Measurements from ENCODE around the gene FILIP1.

Gene FILIP1, protein sequence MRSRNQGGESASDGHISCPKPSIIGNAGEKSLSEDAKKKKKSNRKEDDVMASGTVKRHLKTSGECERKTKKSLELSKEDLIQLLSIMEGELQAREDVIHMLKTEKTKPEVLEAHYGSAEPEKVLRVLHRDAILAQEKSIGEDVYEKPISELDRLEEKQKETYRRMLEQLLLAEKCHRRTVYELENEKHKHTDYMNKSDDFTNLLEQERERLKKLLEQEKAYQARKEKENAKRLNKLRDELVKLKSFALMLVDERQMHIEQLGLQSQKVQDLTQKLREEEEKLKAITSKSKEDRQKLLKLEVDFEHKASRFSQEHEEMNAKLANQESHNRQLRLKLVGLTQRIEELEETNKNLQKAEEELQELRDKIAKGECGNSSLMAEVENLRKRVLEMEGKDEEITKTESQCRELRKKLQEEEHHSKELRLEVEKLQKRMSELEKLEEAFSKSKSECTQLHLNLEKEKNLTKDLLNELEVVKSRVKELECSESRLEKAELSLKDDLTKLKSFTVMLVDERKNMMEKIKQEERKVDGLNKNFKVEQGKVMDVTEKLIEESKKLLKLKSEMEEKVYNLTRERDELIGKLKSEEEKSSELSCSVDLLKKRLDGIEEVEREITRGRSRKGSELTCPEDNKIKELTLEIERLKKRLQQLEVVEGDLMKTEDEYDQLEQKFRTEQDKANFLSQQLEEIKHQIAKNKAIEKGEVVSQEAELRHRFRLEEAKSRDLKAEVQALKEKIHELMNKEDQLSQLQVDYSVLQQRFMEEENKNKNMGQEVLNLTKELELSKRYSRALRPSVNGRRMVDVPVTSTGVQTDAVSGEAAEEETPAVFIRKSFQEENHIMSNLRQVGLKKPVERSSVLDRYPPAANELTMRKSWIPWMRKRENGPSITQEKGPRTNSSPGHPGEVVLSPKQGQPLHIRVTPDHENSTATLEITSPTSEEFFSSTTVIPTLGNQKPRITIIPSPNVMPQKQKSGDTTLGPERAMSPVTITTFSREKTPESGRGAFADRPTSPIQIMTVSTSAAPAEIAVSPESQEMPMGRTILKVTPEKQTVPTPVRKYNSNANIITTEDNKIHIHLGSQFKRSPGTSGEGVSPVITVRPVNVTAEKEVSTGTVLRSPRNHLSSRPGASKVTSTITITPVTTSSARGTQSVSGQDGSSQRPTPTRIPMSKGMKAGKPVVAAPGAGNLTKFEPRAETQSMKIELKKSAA (N-terminal part only)

DNA sequence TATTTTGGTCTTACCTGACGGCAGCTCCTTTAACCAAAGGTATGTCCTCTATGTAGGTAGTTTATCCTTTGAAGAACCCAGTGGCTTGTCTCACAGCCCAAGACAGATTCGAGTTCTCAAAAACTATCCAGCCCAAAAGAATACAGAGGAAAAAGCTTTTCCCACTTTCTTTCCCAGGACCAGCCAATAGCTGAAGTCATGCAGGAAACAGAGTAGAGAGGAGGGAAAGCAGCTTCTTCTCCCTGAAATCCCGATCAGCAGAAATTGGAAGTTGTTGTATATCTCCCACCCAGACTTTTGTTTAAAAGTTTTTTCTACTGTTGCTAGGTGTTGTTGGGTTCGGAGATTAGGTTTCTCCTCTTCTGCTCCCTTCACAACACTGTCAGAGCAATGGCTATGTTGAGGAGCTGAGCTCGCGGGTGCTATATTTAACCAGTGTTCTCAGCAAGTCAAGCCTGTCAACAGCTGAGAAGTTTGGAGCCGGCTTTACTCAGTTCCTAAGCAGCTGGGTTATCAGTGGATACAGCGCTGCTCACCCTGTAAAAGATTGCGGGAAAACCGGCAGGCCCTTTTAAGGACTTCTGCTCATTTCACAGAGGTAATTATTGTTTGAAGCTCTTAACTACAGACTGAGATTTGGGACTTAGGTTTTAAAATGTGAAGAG is at the start of gene FILIP1:
TSS of gene FILIP1 (minus strand) at position 401 of the 665 bp plus-strand sequence. CDS start 78,828 bp downstream, outside the sequence.
- DNase-seq: no peak

DNA sequence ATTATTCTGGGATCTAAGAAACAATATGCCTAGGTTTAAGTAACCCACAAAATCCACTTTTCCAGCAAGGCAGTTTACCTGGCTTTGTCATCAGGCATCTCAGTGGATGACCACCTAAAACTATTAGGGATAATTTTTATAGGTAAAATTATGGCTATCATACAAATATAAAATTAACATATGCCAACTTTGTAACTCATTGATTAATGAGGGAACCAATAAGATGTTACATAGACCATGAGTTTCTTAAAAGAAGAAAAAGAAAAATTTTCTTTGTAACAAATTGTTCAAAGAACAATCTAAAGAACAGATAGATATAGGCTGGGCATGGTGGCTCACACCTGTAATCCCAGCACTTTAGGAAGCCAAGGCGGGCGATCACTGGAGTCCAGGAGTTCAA is 49.7 kb upstream of the FILIP1 start:
- no peak for DNase-seq

DNA sequence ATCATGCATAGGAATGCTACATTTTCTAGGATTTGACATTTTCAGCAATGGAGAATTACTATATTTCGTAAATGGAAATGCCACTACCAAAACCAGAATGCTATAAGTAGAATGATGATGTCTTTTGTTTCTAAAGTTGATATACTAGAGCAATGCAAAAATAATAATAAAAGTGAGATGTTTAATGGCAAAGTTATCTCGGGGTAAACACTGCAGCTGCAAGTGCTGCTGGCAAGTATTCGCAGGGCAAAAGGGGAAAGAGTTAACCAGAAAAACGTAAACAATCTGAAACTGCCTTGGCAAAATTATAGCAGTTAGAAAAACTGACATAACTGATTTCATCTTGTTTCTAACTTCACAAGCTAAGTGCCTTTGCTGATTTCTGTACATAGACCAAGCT is 45.5 kb upstream of the FILIP1 start:
- DNase-seq: no peak

DNA sequence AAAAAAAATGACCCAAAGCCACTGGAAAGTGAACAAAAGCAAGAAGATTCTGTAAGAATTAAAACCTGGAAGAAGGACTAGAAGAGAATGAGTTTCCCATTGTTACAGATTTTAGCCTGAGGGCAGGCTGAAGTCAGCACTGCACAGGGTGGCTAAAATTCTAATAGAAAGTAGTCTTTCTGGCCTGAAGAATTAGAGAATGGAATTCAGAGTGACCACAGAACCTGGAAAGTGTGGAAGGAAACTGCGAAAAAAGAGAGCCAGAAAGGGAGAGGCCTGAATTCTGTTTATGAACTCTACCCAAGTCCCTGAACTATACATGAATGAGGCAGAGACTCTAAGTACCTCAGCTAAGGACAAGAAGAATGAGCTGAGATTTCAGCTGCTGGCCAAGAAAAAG is 38.9 kb upstream of the FILIP1 start:
- no peak for DNase-seq

DNA sequence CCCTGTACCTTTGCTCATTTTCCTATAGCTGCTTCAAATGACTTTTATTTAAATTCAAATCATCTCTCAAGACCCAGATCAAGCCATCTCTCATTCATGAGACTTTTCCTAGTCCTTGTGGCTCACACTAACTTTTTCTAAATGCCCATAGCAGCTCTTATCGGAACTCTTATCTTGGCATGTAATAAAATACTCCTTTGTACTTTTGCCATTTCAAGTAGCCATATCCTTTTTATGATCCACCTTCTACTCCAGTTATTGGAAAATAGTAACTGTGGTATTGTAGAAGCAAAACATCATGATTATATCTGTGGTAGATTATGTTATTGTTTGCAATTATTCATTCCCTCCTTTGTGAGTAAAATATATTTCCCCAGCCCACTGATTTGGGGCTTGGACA is 37.6 kb upstream of the FILIP1 start:
- DNase-seq: no peak

DNA sequence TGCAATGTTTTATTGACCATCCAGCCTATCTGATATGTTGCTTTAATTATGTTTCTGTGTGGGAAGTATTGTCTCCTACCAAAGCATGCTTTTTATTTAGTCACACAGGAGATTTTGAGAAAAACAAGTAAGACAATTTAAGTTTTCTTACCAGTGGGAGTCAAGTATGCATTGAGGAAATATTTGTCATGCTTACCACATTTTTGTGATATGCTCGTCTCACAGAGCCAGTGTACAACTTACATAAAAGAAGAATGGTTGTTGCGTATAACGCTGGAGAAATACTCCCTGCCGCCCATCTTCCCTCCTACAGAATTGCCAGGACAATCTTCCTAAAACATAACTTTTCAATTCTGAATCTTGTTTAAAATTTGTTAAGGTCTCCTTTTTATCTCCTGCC is 37.1 kb upstream of the FILIP1 start:
- no peak for DNase-seq

DNA sequence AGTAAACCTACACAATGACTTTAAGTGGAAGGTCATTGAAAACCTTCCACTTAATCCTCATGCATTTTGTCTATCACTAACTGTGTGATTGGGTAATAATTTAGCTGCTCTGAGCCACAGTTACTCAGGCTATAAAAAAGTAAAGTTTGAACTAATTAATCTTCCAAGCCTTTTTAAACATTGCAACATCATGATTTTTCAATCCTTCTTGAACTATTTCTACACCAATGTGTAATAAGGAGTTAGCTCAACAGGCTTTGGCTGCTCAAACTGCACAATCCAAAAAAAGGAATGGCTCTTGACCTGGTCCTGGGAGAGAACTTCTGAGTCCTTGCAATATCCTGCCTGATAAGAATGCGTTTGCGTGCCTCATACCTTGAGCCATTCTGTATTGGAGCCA is 34.8 kb upstream of the FILIP1 start:
- no peak for DNase-seq

DNA sequence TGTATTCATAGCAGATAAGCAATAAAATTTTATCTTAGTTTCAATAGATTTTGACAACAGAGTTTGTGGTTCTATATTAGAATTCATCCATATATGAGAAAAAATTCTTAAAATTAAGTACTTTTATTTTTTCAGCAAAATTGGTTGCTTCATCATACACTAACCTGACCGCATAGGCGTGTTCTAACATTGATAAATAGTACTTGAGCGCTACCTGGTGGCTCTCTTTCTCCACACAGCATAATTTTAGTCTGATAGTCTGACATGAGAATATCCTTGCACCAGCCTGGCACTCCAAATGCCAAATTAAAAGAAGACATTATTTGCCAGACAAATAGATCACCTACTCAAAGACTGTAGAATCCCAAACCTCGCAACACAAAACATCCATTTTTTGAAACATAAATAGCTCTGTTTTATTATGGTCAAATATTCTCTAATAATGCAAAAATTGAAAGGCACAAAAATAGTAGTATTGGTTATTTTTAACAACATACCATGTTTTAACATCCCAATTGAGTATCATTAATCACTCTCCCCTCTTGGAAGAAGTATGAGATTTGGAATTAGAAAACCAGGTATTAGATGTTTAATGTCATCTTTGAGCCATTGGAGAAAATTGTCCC is 33.0 kb upstream of the FILIP1 start:
- DNase-seq: peak; percentile 49 to 52

DNA sequence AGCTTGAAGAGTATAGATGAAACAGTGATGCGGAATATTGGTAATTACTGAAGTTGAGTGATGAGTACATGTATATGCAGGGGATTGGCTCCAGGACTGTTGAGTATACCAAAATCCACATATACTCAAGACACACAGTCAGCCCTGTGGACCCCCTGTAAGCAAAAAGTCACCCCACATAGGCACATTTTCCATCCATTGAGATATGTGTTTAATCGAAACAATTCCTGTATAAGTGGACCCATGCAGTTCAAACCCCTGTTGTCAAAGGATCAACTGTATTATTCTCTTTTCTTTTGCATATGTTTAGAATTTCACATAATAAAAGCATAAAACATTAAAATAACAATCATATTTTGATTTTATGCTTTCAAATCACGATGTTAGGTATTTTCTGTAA is 32.1 kb upstream of the FILIP1 start:
- DNase-seq: no peak

DNA sequence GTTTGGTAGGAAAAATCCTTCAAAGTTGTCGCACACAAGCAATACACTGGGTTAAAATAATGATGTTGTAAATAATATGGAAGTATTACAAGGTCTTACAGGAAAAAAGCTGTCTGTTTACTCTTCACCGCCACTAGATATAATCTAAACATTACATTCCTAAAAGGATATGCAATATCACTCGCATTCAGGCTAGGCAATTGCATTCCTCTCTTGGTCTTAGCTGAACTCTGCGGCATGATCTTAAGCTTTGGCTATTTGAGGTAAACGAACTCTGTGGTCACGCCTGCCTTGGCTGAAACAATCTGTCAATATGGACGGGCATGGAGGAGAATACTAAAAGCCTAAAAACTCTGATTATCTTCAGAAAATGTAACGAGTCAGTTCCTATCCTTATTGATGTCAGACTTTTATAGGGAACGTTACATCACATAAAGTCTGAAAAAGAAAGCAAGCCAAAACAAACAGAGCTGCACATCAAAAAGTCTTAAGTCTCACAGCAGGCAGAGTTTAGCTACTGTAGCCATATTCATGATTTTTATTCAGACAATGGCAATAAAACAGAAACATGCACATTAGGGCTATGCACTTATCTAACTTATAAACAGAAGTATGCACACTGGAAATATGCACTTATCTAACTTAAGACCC is 30.8 kb upstream of the FILIP1 start:
- DNase-seq: no peak

DNA sequence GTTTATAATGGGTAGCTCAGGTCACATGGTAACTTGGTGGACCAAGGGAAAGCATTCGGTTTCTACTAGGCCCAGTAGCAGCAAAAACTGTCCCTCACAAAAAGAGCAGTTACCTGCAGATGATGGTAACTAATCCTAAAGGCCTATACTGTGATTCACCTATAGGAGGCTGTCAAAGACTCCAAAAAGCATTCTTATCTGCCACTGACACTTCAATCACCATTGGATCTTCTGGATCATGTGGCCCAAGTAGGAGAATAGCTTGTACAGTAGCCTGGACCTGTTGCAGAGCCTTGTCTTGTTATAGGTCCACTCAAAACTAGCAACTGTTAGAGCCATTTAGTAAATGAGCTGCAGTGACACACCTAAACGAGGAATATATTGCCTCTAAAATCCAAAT is 23.2 kb upstream of the FILIP1 start:
- no peak for DNase-seq

DNA sequence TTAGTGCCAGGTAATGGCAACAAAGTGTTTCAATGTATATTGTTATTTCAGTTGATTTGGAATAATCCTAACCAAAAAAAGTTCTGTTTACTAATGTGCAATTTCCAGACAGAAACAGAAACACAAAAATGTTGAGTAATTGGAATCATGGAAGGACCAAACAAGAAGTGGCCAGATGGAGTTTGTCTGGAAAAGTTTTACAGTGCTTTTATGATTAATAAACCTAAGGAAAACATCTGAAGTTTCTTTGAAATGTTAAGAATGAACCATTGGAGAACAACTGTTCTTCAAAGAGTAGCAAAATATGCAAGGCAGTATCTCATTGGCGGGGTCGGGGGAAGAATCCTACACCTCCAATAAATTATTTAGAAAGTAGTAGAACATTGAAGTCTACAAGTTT is 19.0 kb upstream of the FILIP1 start:
- no peak for DNase-seq

DNA sequence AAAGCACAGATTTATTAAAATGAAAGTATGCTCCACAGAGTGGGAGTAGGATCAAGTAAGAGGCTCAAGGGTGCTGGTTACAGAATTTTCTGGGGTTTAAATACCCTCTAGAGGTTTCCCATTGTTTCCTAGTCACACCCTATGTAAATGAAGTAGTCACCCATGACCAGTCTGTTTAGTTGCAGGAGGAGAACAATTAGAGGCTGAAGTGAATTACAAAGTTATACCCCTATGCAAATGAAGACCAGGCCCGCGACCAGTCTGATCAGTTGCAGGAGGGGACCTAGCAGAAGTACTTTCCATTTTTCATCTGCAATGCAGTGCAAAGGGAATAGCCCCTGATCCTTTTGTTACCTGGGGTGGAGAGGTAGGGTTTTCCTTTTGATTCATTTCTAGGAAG is 11.8 kb upstream of the FILIP1 start:
- DNase-seq: no peak

DNA sequence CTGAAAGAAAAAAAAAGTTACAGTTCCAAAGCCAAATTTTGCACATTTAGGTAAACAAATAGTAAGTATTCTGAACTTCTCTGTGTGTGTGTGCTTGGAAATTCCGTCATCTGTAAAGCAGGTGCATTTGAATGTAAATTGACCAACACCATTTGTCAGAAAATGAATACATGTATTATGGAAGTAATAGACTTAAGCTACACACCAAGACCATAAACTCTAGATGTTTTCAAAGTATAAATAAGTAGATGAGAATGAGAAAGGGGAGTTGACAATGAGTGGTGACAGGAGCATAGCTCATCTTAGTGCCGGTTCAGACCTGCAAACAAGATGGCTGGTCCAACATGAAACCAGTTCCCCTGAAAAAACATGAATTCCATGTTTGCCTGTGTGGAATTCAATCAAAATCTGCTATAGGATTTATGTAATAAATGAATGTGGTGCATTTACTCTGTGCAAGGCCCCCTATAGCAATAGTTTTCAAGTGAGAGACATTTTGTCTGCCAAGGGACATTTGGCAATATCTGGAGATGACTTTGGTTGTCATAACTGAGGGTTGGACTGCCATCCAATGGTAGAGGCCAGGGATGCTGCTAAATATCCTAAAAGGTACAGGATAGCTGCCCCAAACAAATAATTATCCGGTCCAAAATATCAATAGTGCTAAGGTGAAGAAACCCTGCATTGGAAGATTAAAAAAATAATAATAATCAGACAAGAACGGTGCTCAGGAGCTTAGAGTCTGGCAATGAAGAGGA is 11.0 kb upstream of the FILIP1 start:
- no peak for DNase-seq

DNA sequence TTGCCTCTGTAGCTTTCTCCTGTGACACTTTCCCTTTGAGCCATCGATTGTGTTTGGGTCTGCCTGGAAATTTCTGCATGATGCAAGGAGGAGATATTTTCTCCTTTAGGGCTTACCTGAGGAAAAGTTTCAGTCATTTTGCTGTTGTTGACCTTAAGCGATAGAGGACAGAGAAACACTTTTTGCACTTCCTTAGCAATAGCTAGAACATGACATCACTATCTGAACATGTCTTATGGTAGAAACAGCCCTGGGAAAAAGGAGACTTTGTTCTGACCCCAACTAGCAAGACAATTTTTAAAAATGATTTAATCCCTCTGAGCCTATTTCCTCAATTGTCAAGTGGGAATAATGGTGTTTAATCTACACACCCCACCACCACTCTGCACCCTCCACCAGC is 9.7 kb upstream of the FILIP1 start:
- DNase-seq: no peak

DNA sequence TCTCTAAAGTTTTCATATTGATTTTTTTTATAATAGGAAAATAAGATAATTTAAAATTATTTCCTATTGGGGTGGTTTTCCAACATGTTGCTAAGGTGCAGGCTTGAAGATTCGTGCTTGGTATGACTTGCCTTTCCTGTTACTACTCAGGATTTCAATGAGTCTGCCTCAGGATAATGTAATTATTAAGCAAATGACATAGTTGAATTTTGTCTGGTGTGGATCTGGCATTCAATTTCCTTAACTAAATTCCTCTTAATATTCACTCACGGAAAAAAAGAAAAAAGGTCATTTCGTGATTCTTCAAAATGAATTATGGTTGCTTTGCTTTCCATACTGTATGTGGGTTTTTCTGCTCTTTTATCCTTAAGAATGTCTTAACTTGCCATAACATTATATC is 9.3 kb upstream of the FILIP1 start:
- no peak for DNase-seq

DNA sequence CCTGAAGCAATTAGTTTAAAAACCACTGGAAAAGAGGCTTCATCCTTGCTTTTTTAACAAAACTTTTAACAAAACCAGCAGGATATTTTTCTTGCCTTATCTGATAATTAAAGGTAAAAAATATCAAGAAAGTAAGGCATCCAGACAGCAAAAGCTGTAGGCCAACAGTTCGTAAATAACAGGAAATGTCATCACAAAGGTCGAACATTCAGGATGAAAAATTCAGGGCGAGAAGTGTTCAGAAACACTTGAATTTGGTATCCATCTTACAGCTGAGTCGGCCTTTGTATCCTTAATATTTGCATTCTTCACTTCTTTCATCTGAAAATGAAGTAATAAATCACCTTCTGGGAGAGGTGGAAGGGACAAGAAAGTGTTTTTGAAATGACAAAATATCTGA is 8.2 kb upstream of the FILIP1 start:
- DNase-seq: no peak

DNA sequence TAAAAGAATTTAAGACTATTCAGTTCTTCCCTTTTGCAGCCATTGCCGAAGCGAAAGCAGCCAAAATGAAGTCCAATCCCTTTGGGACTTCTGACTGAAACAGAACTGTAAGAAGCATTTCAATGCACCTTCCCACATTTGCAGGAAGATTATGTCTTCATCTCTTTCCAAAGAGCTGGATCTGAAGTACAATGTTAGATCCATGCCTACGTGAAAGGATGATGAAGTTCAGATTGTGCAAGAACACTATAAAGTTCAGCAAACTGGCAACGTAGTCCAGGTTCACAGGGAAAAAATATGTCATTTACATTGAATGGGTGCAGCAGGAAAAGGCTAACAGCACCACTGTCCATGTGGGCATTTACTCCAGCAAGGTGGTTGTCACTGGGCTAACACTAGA is 6.0 kb upstream of the FILIP1 start:
- DNase-seq: no peak

DNA sequence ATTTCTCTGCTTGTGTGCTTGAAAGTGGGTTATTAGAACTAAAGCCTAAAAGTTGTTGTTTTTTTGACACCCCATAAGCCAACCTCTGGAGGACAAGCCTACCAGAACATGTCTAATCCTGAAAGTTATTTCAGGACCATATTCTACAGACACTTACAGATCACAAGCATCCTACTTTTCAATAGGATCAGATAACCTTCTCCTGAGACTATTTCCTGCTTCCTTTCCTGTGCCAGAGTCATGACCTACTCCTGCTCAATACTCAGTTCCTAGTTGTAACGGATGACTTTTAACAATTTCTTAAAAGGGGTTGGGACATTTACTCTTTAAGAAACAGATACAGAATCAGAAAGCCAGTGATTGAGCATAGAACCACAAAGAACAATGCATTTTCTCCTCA is 5.3 kb upstream of the FILIP1 start:
- no peak for DNase-seq

DNA sequence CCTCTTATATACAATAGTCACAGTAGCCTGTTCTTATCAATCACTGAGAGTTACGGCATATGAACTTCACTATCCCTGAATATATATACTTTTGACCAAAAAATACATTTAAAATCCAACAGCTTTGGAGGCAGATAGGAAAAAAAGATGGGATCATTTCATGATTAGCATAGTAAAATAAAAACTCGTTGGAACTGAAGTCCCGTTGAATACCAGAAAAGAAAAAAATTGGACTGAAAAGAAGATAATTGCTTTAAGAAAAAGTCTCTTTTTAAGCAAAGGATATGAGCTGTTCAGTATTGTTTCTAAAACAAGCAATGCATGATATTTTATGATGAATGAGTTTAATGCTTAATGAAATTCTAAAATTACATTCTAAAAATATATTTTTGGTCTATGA is 4.4 kb upstream of the FILIP1 start:
- no peak for DNase-seq

DNA sequence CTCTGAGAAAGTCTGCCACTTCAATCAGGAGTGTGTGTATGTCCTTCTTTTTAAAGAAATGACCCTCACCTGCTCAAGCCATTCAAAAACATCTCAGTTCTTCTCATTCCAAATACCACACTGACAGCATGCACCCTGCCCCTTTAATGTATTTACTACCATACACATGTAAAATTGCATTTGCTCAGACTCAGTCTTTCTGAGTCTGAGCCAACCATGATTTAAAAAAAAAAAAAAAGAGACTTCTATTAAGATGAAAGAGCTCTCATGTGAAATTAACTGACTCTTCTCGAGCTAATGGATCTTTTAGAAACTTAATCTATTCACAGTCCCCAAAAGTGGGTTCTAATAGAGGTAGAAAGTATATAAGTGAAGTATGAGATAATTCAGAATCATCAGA is 1.4 kb upstream of the FILIP1 start:
- DNase-seq: no peak
